GM12878 (cell line): ENCODE results near the gene OSBPL5. TPM values are rescaled to one million over a fixed set of nuclear protein-coding genes. Genes with fewer than 3 reads are reported as not detected.

Source experiments
- BACH1 ChIP-seq: fragments of 450-650 bp; IDR thresholded peaks from 2 replicates; pipeline ENCODE4 v1.6.1; 2017; ENCODE audit warnings: mild to moderate bottlenecking, borderline replicate concordance
- BRCA1 ChIP-seq: IDR thresholded peaks from 2 replicates; pipeline ENCODE4 v1.6.1; 2011; ENCODE audit warnings: low read depth, low read length, improper control_type of control experiment
- HDAC2 ChIP-seq: fragments of 200-600 bp; sonication (generic); IDR thresholded peaks from 2 replicates; pipeline ENCODE4 v1.6.1; 2017
- JUND ChIP-seq: IDR thresholded peaks from 2 replicates; pipeline ENCODE4 v1.6.1; 2012; ENCODE audit warnings: low read depth, mild to moderate bottlenecking, low read length, improper control_type of control experiment, moderate library complexity
- MAX ChIP-seq: IDR thresholded peaks from 2 replicates; pipeline ENCODE4 v1.6.1; 2012; ENCODE audit warnings: low read depth, low read length, improper control_type of control experiment
- MEF2B ChIP-seq: fragments of 450-650 bp; IDR thresholded peaks from 2 replicates; pipeline ENCODE4 v1.6.1; 2018; ENCODE audit warnings: mild to moderate bottlenecking, moderate library complexity; ENCODE audit not compliant: partially characterized antibody, poor library complexity, severe bottlenecking
- MXI1 ChIP-seq: fragments of 150-350 bp; IDR thresholded peaks from 2 replicates; pipeline ENCODE4 v1.6.1; 2011; ENCODE audit warnings: low read depth, mild to moderate bottlenecking, inconsistent platforms, low read length, improper control_type of control experiment
- POLR2A ChIP-seq: IDR thresholded peaks from 2 replicates; pipeline ENCODE4 v1.6.1; 2011; ENCODE audit warnings: low read depth, mild to moderate bottlenecking, low read length
- SUZ12 ChIP-seq: fragments of 200-600 bp; sonication (generic); IDR thresholded peaks from one replicate; pipeline ENCODE4 v1.6.1; 2018; ENCODE audit warnings: antibody characterized with exemption, mild to moderate bottlenecking; ENCODE audit not compliant: unreplicated experiment
- polyA plus RNA-seq, 11 experiments: library from polyadenylated mRNA; depleted of rRNA in 4 of 11; unstranded in 6 of 11; stranded (reverse) in 5 of 11; fragments of >200 nt; fragmentation: Nextera tagmentation in 4 of 11; fragmentation: Illumina TruSeq in 1 of 11; extraction: Ambion mirVana in 4 of 11; extraction: Trizol in 1 of 11; gene quantifications; 1 replicate in 1 of 11; 2 replicates in 10 of 11; pipeline versions ENCODE4 v1.2.1 to v1.2.3, GENCODE V29; 2011 to 2016; ENCODE audit warnings: inconsistent platforms in 2 of 11, missing spikeins in 2 of 11, low read depth in 1 of 11
- total RNA-seq, 4 experiments: library from RNA; depleted of rRNA in 3 of 4; stranded (reverse); fragments of >200 nt in 3 of 4; fragmentation: Illumina TruSeq in 1 of 4; extraction: Trizol in 1 of 4; gene quantifications; 2 replicates each; pipeline versions ENCODE4 v1.2.1 to v1.2.3, GENCODE V29; 2013 to 2021
- TF ChIP-seq, protein P1 (sequence below): IDR thresholded peaks from 2 replicates; pipeline ENCODE4 v1.6.1; 2012; ENCODE audit warnings: improper control_type of control experiment, low read depth, low read length; ENCODE audit not compliant: insufficient replicate concordance
- TF ChIP-seq, protein P2 (sequence below): IDR thresholded peaks from 2 replicates; pipeline ENCODE4 v1.6.1; 2012; ENCODE audit warnings: mild to moderate bottlenecking, low read depth, low read length
- TF ChIP-seq, protein P3 (sequence below): IDR thresholded peaks from 2 replicates; pipeline ENCODE4 v1.6.1; 2011; ENCODE audit warnings: borderline replicate concordance, low read depth, mild to moderate bottlenecking, moderate library complexity, mixed read lengths, low read length; ENCODE audit not compliant: insufficient read depth; ENCODE audit errors: extremely low read length
- TF ChIP-seq, protein P4 (sequence below): fragments of 450-650 bp; IDR thresholded peaks from 2 replicates; pipeline ENCODE4 v1.6.1; 2016; ENCODE audit warnings: mild to moderate bottlenecking

The OSBPL5 gene
- total and polyA plus RNA-seq, 10 of the 15 experiments (the other 5 are each of a cell fraction or from before 2014, with no cell fraction given) = not detected

- TF ChIP-seq, protein P1, sequence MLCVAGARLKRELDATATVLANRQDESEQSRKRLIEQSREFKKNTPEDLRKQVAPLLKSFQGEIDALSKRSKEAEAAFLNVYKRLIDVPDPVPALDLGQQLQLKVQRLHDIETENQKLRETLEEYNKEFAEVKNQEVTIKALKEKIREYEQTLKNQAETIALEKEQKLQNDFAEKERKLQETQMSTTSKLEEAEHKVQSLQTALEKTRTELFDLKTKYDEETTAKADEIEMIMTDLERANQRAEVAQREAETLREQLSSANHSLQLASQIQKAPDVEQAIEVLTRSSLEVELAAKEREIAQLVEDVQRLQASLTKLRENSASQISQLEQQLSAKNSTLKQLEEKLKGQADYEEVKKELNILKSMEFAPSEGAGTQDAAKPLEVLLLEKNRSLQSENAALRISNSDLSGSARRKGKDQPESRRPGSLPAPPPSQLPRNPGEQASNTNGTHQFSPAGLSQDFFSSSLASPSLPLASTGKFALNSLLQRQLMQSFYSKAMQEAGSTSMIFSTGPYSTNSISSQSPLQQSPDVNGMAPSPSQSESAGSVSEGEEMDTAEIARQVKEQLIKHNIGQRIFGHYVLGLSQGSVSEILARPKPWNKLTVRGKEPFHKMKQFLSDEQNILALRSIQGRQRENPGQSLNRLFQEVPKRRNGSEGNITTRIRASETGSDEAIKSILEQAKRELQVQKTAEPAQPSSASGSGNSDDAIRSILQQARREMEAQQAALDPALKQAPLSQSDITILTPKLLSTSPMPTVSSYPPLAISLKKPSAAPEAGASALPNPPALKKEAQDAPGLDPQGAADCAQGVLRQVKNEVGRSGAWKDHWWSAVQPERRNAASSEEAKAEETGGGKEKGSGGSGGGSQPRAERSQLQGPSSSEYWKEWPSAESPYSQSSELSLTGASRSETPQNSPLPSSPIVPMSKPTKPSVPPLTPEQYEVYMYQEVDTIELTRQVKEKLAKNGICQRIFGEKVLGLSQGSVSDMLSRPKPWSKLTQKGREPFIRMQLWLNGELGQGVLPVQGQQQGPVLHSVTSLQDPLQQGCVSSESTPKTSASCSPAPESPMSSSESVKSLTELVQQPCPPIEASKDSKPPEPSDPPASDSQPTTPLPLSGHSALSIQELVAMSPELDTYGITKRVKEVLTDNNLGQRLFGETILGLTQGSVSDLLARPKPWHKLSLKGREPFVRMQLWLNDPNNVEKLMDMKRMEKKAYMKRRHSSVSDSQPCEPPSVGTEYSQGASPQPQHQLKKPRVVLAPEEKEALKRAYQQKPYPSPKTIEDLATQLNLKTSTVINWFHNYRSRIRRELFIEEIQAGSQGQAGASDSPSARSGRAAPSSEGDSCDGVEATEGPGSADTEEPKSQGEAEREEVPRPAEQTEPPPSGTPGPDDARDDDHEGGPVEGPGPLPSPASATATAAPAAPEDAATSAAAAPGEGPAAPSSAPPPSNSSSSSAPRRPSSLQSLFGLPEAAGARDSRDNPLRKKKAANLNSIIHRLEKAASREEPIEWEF = peak; percentile 2
- TF ChIP-seq JUND (no peak), MEF2B (no peak), MXI1 (no peak), HDAC2 (no peak), SUZ12 (no peak), MAX (no peak), BACH1 (no peak), BRCA1 (no peak), POLR2A (0 out of 2 replicates have a peak, but pooled peaks have one; percentile 42)
- TF ChIP-seq, protein P2, sequence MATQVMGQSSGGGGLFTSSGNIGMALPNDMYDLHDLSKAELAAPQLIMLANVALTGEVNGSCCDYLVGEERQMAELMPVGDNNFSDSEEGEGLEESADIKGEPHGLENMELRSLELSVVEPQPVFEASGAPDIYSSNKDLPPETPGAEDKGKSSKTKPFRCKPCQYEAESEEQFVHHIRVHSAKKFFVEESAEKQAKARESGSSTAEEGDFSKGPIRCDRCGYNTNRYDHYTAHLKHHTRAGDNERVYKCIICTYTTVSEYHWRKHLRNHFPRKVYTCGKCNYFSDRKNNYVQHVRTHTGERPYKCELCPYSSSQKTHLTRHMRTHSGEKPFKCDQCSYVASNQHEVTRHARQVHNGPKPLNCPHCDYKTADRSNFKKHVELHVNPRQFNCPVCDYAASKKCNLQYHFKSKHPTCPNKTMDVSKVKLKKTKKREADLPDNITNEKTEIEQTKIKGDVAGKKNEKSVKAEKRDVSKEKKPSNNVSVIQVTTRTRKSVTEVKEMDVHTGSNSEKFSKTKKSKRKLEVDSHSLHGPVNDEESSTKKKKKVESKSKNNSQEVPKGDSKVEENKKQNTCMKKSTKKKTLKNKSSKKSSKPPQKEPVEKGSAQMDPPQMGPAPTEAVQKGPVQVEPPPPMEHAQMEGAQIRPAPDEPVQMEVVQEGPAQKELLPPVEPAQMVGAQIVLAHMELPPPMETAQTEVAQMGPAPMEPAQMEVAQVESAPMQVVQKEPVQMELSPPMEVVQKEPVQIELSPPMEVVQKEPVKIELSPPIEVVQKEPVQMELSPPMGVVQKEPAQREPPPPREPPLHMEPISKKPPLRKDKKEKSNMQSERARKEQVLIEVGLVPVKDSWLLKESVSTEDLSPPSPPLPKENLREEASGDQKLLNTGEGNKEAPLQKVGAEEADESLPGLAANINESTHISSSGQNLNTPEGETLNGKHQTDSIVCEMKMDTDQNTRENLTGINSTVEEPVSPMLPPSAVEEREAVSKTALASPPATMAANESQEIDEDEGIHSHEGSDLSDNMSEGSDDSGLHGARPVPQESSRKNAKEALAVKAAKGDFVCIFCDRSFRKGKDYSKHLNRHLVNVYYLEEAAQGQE = no peak
- TF ChIP-seq, protein P3, sequence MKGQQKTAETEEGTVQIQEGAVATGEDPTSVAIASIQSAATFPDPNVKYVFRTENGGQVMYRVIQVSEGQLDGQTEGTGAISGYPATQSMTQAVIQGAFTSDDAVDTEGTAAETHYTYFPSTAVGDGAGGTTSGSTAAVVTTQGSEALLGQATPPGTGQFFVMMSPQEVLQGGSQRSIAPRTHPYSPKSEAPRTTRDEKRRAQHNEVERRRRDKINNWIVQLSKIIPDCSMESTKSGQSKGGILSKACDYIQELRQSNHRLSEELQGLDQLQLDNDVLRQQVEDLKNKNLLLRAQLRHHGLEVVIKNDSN = peak; percentile 68
- TF ChIP-seq, protein P4, sequence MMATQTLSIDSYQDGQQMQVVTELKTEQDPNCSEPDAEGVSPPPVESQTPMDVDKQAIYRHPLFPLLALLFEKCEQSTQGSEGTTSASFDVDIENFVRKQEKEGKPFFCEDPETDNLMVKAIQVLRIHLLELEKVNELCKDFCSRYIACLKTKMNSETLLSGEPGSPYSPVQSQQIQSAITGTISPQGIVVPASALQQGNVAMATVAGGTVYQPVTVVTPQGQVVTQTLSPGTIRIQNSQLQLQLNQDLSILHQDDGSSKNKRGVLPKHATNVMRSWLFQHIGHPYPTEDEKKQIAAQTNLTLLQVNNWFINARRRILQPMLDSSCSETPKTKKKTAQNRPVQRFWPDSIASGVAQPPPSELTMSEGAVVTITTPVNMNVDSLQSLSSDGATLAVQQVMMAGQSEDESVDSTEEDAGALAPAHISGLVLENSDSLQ = peak; percentile 77
Observed at GRCh38 chr11:3051196-3052108, 113.7 kb downstream of the OSBPL5 start (continued).
